NB4 (cell line): ENCODE data around the gene GNAO1.
"Not testable (repeated sequence)": the region's sequence is repeated elsewhere in the genome, so short reads cannot be mapped to it uniquely, and the experiment has no call there.

ENCODE experiments used
- DNase-seq: peaks from one replicate; pipeline ENCODE4 v3.0.0; 2010; ENCODE audit warnings: low read depth
- H3K4me3 ChIP-seq: one replicate; pipeline ENCODE4 v1.5.1; 2011; ENCODE audit warnings: mild to moderate bottlenecking, low read depth, low read length, moderate library complexity
- CTCF ChIP-seq: IDR thresholded peaks from one replicate; pipeline ENCODE4 v1.5.1; 2012; ENCODE audit warnings: low read depth, low read length
- MAX ChIP-seq: IDR thresholded peaks from 2 replicates; pipeline ENCODE4 v1.6.1; 2011; ENCODE audit warnings: low read depth, low read length
- MYC ChIP-seq: IDR thresholded peaks from 2 replicates; pipeline ENCODE4 v1.6.1; 2011; ENCODE audit warnings: low read depth, low read length
- POLR2A ChIP-seq: IDR thresholded peaks from 2 replicates; pipeline ENCODE4 v1.6.1; 2011; ENCODE audit warnings: mild to moderate bottlenecking; ENCODE audit not compliant: insufficient read length; ENCODE audit errors: extremely low read depth

GNAO1 gene

GRCh38 chr16:56389554-56389953 lies 198.3 kb downstream of the GNAO1 start:
- TF ChIP-seq MAX (no peak), MYC (no peak), CTCF (no peak), POLR2A (no peak)
- H3K4me3 ChIP-seq: no peak overlapping the region
- DNase-seq: no peak

- not testable (repeated sequence) for H3K4me3 ChIP-seq
Measured at GRCh38 chr16:56396724-56397123, 205.4 kb downstream of the GNAO1 start.

GRCh38 chr16:56399047-56399446 lies 207.8 kb downstream of the GNAO1 start:
- H3K4me3 ChIP-seq: no peak overlapping the region
- no peak for DNase-seq
- TF ChIP-seq POLR2A (no peak), CTCF (no peak), MYC (no peak), MAX (no peak)

More at GRCh38 chr16:56396724-56397123, 205.4 kb downstream of the GNAO1 start:
- DNase-seq: not testable (repeated sequence)

GRCh38 chr16:56399486-56399885 lies 208.2 kb downstream of the GNAO1 start:
- no peak for DNase-seq
- no peak overlapping the region for H3K4me3 ChIP-seq
- TF ChIP-seq MYC (no peak), CTCF (no peak), MAX (no peak), POLR2A (no peak)

- no peak for DNase-seq
- H3K4me3 ChIP-seq: no peak overlapping the region
- TF ChIP-seq MAX (no peak), POLR2A (no peak), CTCF (no peak), MYC (no peak)
Measured at GRCh38 chr16:56400458-56400857, 209.2 kb downstream of the GNAO1 start.

GRCh38 chr16:56401482-56401881 lies 210.2 kb downstream of the GNAO1 start:
- peak; percentile 17 for DNase-seq
- H3K4me3 ChIP-seq: no peak overlapping the region

More at GRCh38 chr16:56401482-56401881, 210.2 kb downstream of the GNAO1 start:
- TF ChIP-seq CTCF (peak; percentile 18), POLR2A (no peak), MAX (no peak)
